Stimulated activated CD4-positive, alpha-beta T cell treated with anti-CD3 and anti-CD28 coated beads, Interleukin-4, amount 100 ng/mL, for 24 hours (primary cell): Measurements from ENCODE around the gene DDX3Y.
A peak's percentile ranks its signal among the peaks of the same experiment; 100 is the strongest.

Experiments
- DNase-seq: peaks from one replicate; pipeline ENCODE4 v3.0.0-alpha.2; 2020

The DDX3Y gene

GRCh38 chrY:12904618-12905516, at the start of gene DDX3Y:
Gene DDX3Y, plus strand, starts transcription at chrY:12904868. Its CDS starts 69 bp downstream, at chrY:12904937.
- DNase-seq, result peak; percentile 85

GRCh38 chrY:12855791-12856275, 48.8 kb upstream of the DDX3Y start:
- DNase-seq, result no peak

- DNase-seq, result no peak
Observed at GRCh38 chrY:12867960-12868359, 36.7 kb upstream of the DDX3Y start.

- DNase-seq, result no peak
Observed at GRCh38 chrY:12896973-12897372, 7.7 kb upstream of the DDX3Y start.

GRCh38 chrY:12898604-12899003, 6.1 kb upstream of the DDX3Y start:
- DNase-seq, result no peak

- DNase-seq, result peak; percentile 74
Observed at GRCh38 chrY:12905517-12905872, 827 bp downstream of the DDX3Y start.

DNA sequence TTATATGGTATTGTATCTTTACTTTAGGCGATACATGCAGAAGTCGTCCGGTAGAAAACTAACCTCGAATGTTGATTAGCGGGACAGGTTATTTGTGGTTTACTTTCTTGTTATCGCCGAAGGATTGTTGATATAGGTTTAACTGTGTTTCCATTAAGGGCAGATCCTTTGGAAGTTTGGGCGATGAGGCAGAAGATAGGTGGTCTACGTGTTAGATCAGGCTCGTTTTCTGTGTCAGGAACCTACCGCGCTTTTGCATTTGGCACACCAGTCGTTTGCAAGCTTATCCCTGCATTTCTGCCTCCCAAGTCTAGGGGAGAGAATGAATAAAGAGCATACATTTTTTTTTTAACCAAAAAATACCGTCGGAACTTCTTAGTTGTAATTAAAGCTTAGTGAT, 1.2 kb downstream of the DDX3Y start:
- DNase-seq, result no peak

- no peak for DNase-seq
Observed at GRCh38 chrY:12913541-12913940, 8.9 kb downstream of the DDX3Y start.

GRCh38 chrY:12928043-12928442, 23.4 kb downstream of the DDX3Y start:
- DNase-seq, result no peak

GRCh38 chrY:12941725-12942687, 37.3 kb downstream of the DDX3Y start:
- no peak for DNase-seq
